Parietal lobe (tissue), 1 donor: Measurements from ENCODE around the gene SMC6. TPM values are rescaled to one million over a fixed set of nuclear protein-coding genes. Genes with fewer than 3 reads are reported as not detected.

Source experiments
- total RNA-seq: library from RNA; depleted of rRNA; stranded (reverse); fragments of >200 nt; gene quantifications from one replicate; pipeline ENCODE4 v1.2.3, GENCODE V29; 2014

The SMC6 gene
- total RNA-seq, result 43.8 TPM

GRCh38 chr2:17753803-17754663, at the start of gene SMC6, which contains the start of gene GEN1:
SMC6 (minus strand) TSS chr2:17753810; CDS start chr2:17745946, 7,864 bp downstream.
GEN1 (plus strand) TSS chr2:17754138; CDS start chr2:17759944, 5,806 bp downstream.

Other genes starting within 250 kb of the SMC6 start
- 0.94 TPM for gene RAD51AP2, start 235.4 kb downstream of the SMC6 start, total RNA-seq
- 19.7 TPM for gene VSNL1, start 213.1 kb downstream of the SMC6 start, total RNA-seq
- gene GEN1, start 328 bp upstream of the SMC6 start, total RNA-seq, result 16.6 TPM
- not detected for gene MSGN1, start 62.6 kb upstream of the SMC6 start, total RNA-seq
- 1.9 TPM for gene KCNS3, start 124.9 kb upstream of the SMC6 start, total RNA-seq